Inferior parietal cortex (tissue), 1 donor: ENCODE measurements around the gene ARHGAP44.
"Not testable (repeated sequence)": the region's sequence is repeated elsewhere in the genome, so short reads cannot be mapped to it uniquely, and the experiment has no call there.

ENCODE experiments used
- DNase-seq: peaks from one replicate; pipeline ENCODE4 v3.0.0-alpha.2; 2016; ENCODE audit errors: extremely low spot score

ARHGAP44 gene

DNA sequence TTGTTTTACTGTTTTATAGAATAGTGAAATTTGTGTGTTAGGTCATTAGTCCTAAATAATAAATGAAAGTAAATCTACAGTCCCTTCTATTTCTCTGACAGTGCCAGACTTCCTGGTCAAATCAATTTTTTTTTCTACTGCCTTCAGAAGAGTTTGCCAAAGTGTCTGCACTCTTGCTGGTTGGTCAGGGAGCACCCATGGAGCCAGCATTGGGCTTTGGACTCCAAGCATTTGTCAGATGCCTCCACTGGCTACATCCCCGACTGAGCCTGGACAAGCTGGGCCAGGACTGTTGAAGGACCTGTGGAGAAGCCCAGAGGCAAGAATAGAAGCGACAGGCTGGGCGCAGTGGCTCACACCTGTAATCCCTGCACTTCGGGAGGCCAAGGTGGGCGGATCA is 174.9 kb downstream of the ARHGAP44 start:
- no peak for DNase-seq

DNA sequence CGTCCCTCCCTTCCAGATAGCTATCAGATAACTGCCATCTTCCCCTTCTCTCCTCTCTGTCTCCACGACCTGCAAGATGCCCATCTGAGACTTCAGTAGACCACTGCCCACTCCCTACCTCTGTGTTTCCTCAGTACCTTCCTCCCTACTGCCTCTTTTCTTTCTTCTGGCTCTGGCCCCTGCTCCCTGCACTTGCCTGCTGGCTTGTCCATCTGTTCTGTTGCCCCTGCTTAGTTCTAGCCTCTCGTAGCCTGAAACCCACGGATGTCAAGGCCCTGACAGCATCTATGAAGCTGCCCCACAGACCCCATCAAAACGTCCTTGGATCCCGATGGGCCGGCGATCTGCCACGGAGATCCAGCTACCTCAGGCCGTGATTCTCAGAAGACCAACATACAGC is 175.5 kb downstream of the ARHGAP44 start:
- no peak for DNase-seq

DNA sequence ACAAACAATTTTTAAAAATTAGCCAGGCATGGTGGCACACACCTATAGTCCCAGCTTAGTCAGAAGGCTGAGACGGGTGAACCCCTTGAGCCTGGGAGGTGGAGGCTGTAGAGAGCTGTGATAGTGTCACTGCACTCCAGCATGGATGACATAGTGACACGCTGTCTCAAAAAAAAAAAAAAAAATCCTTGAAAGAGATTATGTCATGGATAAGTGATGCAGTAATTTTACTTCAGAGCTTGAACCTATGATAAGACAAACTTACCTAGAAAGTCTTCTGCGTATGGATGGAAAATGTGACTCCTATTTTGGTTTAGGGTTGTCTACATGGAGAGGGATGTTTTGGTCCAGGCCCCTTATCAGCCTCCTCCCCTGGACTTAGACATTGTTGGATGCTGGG is 176.7 kb downstream of the ARHGAP44 start:
- DNase-seq = no peak

DNA sequence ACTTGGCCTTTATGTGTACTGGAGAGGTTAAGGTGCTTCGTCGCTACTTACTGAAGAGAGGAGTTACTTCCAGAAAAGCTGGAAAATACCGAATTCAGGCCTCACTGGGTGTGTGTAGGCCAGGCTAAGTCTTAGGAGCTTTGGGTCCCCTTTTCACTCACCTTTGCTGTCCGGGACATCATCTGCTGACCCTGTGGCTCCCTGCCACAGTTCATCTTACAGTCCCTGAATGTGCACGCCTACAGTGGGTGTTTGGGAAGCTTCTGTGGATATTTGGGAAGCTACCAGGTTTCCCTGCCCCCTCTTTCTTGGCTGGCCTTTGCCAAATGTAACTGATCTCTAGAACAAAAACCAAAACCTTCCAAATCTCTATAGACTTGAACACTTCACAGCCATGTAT is 177.1 kb downstream of the ARHGAP44 start:
- DNase-seq = no peak

DNA sequence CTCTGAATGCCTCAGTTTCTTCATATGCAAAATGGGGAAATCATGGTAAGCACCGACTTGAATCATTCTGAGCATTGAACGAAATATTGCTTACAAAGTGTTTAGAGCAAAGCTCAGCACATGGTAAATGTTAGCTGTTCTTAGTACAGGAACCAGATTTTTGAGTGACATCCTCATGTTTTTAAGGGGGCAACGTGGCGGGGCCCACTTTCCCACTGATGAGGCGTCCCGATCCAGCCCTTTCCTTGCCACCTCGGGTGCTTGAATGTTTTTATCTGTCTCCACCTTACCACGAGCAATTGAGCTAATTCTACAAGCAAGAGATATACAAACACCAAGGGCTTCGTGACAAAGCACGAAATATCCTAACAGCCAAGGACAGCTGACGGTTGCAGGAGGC is 178.7 kb downstream of the ARHGAP44 start:
- no peak for DNase-seq

DNA sequence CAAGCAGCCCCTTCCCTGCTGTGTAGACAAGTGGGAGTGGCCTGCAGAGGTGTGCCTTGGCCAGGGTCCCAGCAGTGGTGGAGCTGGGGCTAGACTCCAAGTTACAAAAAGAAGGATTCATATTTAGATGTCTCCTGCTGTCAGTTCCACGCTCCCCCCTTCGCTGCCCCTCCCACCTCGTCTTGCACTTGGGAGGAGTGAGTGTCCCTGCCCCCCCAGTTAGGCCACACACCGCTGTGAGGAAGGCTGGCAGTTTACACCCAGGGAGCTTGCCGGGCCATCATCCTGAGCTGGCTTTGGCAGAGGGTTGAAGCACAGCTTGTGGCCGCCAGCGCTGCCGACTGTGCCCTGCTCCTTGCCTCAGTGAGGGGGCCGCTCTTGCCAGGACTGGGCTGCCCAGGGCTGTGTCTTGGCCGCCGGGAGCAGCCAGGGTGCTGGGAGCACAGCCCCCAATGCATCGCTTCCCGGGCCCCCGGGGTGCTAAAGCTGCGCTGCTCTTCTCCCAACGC is 184.3 kb downstream of the ARHGAP44 start:
- no peak for DNase-seq

DNA sequence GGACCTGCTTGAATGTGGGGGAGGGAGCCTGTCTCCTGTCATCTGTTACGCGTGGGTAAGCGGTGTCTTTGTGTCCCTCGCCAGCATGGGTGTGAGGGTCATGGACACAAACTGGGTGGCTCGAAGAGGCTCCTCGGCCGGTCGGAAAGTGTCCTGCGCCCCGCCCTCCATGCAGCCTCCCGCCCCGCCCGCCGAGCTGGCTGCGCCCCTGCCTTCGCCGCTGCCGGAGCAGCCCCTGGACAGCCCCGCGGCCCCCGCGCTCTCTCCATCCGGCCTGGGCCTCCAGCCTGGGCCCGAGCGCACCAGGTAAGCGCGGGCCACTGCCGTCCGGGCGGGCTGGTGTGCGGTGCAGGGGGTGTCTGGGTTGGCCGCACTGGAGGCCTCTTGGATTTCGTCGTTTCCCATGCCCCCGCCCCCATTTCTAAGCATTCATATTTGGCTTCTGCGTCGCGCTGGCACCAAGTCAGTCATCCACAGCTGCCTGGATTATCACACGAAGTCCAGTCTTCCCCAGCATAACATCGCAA is 184.8 kb downstream of the ARHGAP44 start:
- DNase-seq = no peak

DNA sequence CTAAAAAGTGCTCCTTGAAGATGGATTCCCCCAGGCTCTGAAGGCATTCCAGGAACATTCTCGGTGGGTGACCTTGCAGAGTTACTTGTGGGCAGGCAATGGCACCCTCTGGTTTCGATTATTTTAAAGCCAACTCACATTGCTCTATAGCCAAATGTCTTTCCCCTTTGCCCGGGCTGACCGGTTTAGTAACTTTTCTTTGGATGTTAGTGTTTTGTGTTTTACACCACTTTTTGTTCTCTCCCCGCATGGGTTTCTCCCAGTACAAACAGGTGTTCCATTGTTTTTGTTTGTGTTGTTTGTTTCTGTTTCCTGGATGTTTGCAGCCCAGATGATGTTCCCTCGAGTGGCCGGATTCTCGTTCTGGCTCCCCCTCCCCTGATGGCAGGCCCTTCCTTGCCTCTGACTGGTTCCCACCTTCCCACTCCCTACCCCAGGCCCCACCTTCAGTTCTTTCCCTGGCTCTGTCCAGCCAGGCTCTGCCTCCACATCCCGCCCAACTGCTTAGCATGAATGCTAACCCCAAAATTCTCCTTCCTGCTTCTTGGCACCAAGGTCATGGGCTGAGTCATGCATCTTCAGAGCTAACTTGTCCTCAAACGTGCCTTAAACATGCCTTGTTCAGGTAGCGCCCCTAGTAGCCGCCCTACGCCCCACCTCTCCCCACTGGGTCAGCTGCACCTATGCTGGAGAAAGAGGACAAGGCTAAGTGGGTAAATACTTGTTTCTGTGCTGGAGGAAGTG is 187.9 kb downstream of the ARHGAP44 start:
- no peak for DNase-seq

DNA sequence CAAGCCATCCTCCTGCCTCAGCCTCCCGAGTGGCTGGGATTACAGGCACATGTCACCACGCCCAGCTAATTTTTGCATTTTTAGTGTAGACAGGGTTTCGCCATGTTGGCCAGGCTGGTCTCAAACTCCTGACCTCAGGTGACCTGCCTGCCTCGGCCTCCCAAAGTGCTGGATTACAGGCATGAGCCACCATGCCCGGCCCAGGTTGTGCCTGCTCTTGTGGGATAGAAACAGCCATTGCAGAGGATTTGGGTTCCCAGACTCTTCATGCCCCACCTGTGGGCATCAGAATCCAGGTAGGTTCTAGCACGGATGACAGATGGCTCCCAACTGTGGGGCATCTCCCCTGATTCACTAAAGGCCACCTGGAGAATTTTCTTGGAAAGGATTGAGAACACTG is 189.5 kb downstream of the ARHGAP44 start:
- not testable (repeated sequence) for DNase-seq

DNA sequence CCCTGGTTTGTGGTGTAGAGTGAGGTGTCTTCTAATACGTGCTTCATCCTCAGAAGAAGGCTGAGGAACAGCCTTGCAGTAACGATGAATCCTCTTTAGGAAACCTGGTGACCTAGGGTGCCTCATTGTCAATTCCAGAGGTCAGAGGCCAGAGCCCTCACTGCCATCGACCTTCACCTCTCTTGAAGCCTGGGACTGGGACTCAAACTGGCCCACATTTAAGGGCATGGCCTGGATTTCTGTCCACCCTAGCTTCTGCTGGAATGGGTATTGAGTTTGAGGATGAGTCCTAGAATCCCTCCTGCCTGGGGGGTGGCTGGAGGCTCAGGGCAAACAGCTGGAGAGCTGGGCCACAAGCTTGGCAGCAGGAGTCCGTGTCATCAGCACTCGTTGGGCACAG is 189.9 kb downstream of the ARHGAP44 start:
- DNase-seq = no peak

DNA sequence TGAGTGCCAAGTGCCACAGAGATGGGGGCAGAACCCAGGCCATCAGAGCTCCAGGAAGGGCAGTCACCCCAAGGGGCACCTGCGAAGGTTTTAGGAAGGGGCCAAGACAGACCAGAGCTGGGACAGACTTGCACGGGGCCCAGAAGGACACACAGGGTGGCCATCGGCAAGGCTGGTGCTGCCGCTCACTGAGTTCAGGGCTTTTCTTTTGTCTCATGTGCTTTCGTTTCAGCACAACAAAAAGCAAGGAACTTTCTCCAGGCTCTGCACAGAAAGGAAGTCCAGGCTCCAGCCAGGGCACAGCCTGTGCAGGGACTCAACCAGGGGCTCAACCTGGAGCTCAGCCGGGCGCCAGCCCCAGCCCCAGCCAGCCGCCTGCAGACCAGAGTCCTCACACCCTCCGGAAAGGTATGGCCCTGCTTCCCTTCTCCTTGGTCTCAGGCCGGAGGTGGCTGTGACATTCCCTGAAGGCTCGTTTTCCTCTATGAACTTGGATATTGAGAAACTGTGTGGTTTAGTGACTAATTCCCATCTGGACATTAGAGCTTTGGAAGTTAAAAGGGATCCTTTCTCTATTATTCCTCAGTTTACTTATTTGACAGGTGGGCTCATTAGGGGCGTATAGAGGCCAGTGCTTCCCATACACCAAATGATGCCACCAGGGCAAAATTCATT is 190.7 kb downstream of the ARHGAP44 start:
- DNase-seq = no peak

DNA sequence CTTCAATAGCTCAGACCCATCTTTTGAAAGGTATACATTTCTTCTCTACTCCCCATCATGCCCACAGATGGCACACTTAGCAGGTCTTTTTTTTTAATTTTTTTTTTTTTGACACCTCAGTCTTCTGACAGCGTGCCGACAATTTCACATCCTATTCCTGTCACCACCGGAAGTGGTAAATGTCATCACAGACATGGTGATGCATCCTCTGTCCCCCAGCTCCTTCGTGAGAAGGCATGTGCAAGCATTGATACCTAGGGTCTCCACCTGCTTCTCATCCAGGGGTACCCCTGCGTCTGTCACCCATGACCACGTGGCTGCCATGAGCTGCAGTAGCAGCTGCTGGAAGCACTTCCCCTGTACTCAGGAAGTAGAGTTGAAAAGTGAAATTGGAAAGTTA is 192.9 kb downstream of the ARHGAP44 start:
- DNase-seq = no peak

DNA sequence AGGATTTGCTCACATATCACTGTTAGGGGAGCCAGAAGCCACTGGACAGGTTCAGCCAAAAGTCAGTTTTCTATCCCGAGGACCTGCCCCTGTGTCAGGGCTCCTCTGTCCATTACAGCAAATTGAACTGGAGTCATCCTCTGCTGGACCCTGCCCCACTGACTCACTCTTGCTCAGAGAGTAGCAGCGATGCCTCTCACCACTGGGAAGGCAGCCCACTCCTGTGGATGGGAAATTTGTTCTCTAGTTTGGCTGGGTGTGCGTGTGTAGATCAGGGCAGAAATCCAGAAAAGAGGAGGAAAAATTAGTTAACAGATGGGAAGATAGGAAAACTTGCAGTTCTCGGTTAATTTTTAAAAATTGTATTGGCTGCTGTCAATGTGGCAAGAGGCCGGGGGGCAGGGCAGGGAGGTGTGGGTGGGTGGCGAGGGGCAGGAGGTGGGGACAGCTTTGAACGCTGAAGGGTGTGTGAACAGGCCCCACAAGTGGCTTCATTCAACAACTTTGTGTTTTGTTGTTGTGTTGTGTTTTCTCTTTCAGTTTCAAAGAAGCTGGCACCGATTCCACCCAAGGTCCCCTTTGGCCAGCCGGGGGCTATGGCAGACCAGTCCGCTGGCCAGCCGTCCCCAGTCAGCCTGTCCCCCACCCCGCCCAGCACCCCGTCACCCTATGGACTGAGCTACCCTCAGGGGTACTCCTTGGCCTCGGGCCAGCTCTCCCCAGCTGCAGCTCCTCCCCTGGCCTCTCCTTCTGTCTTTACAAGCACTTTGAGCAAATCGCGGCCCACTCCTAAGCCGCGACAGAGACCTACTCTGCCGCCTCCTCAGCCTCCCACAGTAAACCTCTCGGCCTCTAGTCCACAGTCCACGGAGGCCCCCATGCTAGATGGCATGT is 194.9 kb downstream of the ARHGAP44 start:
- DNase-seq = peak; percentile 42

DNA sequence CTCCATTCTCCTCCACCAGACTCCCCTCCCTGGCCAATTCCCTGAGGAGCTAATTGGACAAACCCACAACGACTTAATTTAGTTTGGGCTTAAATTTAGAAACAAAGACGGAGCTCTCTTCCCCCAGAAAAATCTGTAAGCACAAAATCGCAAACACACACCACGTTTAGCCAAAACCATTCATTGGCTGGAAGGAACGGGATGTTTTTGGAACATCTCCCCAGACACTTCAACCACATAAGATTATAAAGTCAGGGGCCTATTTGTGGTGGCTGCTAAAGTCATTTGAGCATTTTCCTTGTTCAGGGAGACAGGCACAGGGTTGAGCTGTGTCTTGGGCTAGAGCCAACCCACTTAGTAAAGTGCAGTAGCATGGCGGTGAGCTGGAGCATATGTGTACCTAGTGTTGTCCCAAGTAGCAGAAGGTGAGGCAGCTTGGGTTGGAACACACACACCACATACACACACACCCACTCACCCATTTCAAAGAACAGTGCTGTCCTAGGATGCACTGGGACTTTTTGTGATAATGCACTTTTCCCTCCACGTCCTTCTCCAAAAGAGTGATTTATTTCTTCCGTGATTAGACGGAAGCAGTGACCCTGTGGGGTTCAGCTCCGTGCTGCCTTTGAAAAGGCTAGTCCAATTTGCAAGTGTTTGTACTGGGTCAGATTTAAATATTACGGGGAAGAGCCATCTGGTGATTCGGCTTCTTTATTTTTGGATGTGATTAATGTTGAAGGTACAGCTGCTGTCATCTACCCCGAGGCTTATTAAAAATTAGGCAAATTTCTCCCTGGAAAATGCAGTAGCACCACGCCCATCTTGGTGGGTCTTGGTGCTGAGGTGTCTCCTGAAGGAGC is 196.4 kb downstream of the ARHGAP44 start:
- DNase-seq = peak; percentile 46

DNA sequence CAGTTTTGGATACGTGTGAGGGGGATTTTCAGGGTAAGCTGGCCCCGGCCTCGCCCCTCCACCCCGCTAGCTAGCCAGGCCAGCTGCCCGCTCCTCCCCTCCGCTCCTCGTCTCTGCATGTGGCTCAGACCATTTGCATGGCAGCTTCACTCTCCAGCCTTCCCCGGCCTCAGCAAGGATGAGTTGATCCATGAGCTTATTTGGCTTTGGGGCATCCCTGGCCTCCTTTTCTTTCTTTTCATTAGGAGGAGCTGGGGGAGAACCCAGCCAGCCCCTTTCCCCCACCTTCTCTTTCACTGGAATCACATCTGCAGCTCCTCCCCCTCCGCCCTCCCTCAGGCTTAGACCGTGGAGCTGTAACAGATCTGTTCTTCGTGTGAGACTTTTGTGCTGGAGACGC is 197.8 kb downstream of the ARHGAP44 start:
- DNase-seq = no peak

DNA sequence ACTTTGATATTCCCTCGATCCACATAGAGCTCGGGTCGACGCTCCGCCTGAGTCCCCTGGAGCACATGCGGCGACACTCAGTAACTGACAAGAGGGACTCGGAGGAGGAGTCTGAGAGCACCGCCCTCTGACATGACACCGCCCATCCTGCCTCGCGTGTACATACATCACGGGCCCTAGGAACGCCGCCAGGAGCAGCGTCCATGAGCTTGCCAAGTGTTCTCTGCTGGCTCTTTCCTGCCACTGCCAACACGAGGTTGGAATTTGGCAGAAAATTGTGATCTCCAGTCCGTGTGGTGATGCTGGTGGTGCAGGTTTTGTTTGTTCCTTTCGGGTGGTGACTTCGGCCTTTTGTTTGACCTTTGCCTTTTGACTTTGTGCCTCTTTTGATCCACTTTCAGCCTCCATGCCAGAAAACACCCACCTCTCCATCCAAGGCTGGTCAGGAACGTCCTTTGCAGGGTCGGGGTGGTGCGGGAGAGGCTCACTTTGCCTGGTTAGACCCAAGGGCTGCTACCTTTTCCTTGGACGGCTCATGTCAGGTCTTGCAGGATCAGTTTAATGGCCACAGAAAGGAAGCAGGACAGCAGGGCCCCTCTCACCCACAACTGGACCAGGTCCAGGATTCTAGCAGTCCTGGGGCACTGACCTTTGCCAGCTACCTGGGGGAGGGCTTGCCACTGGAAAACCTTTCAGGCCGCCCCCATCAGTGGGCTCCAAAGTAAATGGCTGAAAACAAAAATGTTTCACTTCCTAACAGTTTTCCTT is 200.9 kb downstream of the ARHGAP44 start:
- DNase-seq = no peak

DNA sequence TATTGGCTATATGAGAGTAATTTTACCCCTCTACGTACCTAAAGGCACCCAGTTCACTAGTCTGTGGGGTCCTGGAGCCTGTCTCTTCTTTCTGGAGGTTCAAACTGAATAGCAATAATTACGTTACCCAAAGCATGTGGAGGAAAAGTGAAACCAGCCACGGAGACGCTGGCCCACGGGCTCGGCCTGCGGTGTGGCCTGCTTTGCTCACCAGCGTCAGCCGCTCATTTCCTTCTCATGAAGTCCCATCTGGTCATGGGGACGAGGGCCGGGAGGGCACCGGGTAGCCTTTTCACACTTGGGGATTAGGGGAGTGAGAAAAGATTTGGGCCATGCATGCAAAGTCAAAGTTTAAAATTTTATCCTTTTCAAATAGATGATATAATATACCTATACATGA is 201.6 kb downstream of the ARHGAP44 start:
- DNase-seq = no peak

DNA sequence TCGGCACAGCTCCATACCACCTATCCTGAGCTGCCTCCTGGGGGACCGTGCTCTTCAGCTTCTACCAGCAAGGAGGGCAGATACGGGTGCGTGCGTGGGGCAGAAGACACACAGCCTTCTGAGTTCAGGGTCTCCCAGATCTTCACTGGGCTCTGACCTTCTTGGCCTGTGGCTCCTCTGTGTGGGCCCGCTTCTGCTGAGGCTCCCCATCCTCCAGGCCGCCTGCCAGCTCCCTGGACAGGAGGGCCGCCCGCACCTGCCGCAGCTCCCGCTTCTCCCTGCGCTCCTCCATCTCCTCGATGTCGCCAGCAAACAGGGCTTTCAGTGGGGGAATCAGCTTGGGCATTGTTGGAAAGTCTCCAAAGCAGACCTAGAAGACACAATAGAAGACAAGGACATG is 203.4 kb downstream of the ARHGAP44 start:
- no peak for DNase-seq

DNA sequence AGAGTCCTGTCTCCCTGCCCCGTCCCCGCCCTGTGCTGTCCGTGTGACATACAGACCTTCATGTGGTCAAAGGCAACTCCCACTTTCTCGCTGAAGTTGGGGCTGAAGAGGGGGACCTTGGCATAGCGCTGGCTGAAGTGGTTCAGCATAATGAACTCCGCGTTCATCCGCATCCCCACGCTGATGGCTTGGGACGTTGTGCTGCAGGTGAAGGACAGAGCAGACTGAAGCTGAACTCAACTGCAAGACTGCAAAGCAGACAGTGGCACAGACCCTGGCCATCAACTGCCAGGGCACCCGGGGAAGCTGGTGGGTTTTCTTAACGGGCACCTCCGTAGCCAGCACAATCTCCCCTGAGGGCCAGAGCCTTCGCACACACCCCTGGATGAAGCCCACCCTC is 204.3 kb downstream of the ARHGAP44 start:
- DNase-seq = no peak

DNA sequence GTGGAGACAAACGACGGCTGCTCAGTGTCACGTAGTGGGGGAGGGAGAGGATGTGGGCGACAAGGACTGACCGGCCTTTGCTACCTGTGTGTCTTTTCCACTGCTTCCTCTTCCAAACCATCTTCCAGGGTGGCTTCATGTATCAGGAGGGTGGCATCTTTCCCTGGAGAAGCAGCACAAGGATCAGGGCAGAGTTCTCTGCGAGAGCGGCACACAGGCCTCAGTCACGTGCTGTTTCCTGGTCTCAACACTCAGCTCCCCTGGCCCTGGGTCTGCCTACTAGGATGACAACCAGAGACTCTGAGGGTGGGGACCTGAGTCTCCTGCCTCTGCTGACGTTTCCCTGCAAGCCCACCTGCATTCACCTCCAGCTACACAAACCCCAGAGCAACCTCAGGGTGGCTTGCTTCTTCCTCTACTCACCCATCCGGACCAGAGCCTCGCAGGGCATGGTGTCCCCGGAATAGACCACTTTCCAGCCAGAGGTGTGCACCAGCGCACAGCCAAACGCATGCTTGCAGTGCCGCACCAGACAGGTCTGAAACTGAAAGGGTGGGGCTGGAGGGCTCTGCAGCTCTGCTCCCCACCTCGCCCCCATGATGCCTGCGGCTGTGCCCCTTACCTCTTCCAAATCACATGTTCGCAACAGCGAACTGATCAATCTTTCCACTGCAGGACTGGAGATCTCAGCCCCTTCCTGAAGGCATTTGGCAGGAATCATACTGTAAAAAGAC is 205.2 kb downstream of the ARHGAP44 start:
- no peak for DNase-seq
